Measurements from ENCODE around the gene CYSLTR2. TPM values are rescaled to one million over a fixed set of nuclear protein-coding genes. Genes with fewer than 3 reads are reported as not detected.

Gene CYSLTR2
- total and polyA plus RNA-seq, 2 of the 8 experiments (the other 6 are each of a cell fraction or from before 2014, with no cell fraction given) = not detected

- DNase-seq (ENCODE audit: low read depth in 1 of 2, low spot score in 2 of 2) (no peak), FAIRE-seq (no peak)
- no peak for TF ChIP-seq NRF1 (IDR thresholded peaks at IDR 0.05; ENCODE audit: low read depth, low read length)
- no peak for TF ChIP-seq TBP (IDR thresholded peaks at IDR 0.05; ENCODE audit: low read depth, low read length)
- TF ChIP-seq POLR2AphosphoS5 (IDR thresholded peaks at IDR 0.05; ENCODE audit: low read depth, low read length) = no peak
- TF ChIP-seq CTBP2 (IDR thresholded peaks at IDR 0.05; ENCODE audit: borderline replicate concordance, insufficient read depth, insufficient read length, low read length) = no peak
- TF ChIP-seq, protein P1, sequence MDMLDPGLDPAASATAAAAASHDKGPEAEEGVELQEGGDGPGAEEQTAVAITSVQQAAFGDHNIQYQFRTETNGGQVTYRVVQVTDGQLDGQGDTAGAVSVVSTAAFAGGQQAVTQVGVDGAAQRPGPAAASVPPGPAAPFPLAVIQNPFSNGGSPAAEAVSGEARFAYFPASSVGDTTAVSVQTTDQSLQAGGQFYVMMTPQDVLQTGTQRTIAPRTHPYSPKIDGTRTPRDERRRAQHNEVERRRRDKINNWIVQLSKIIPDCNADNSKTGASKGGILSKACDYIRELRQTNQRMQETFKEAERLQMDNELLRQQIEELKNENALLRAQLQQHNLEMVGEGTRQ (IDR thresholded peaks at IDR 0.05; ENCODE audit: low read length) = no peak
- TF ChIP-seq SIRT6 (IDR thresholded peaks at IDR 0.05; ENCODE audit: low read length) = no peak
- no peak for TF ChIP-seq ATF3 (IDR thresholded peaks at IDR 0.05; ENCODE audit: insufficient read depth, low read depth, low read length)
- H2BK20ac ChIP-seq (ENCODE audit: low read length) = no peak overlapping the region
- no peak overlapping the region for H4K8ac ChIP-seq (ENCODE audit: extremely low read depth, insufficient read depth, low read length)
- no peak overlapping the region for H3K4me3 ChIP-seq (ENCODE audit: extremely low read depth in 1 of 4, insufficient read depth in 2 of 4, low read depth in 3 of 4, low read length in 4 of 4)
- H2BK5ac ChIP-seq (ENCODE audit: low read depth, low read length) = no peak overlapping the region
- H4K91ac ChIP-seq (replicated peaks; ENCODE audit: insufficient read length, low read length) = no peak overlapping the region
- H3K14ac ChIP-seq (ENCODE audit: insufficient read length) = no peak overlapping the region
- H3K4me2 ChIP-seq (ENCODE audit: insufficient read depth in 1 of 2, low read depth in 2 of 2, low read length in 2 of 2) = no peak overlapping the region
- H3K27me3 ChIP-seq (replicated peaks in 1 of 4; ENCODE audit: control insufficient read depth in 3 of 4, extremely low read depth in 1 of 4, insufficient read depth in 3 of 4, low read length in 3 of 4) = no peaks in the 10 kb centered on the region
- no peak overlapping the region for H3K56ac ChIP-seq (replicated peaks; ENCODE audit: insufficient read length, low read depth, low read length)
- no peaks in the 10 kb centered on the region for H4K20me1 ChIP-seq (replicated peaks in 1 of 2; ENCODE audit: control insufficient read depth in 1 of 2, insufficient read depth in 2 of 2, low read length in 2 of 2)
- H4K5ac ChIP-seq (ENCODE audit: insufficient read length, low read depth, low read length) = no peak overlapping the region
- ChIA-PET POLR2A (ENCODE audit: partially characterized antibody) (no interaction called here), CTCF (ENCODE audit: partially characterized antibody) (no interaction called here)
- no peak overlapping the region for H3K9ac ChIP-seq (replicated peaks in 1 of 4; ENCODE audit: extremely low read depth in 1 of 4, low read depth in 3 of 4, low read length in 3 of 4)
- H3K79me1 ChIP-seq (ENCODE audit: low read depth, low read length) = no peaks in the 10 kb centered on the region
- H3K23ac ChIP-seq (ENCODE audit: insufficient read length) = no peak overlapping the region
- H3K27ac ChIP-seq (ENCODE audit: low read depth, low read length) = no peak overlapping the region
- no peak overlapping the region for H2BK12ac ChIP-seq (ENCODE audit: low read depth, low read length)
- no peak overlapping the region for H3K18ac ChIP-seq (ENCODE audit: extremely low read depth, low read length)
- no peak overlapping the region for H3K4ac ChIP-seq (replicated peaks; ENCODE audit: insufficient read length, low read depth, low read length)
- no peaks in the 10 kb centered on the region for H3K4me1 ChIP-seq (replicated peaks in 1 of 4; ENCODE audit: control insufficient read depth in 3 of 4, insufficient read depth in 4 of 4, low read length in 3 of 4)
- H2BK120ac ChIP-seq (replicated peaks; ENCODE audit: low read depth, low read length) = no peak overlapping the region
- H2BK15ac ChIP-seq (ENCODE audit: low read length) = no peak overlapping the region
- H3K79me2 ChIP-seq (ENCODE audit: control insufficient read depth in 1 of 2, insufficient read depth in 2 of 2, low read length in 2 of 2) = no peaks in the 10 kb centered on the region
- no peaks in the 10 kb centered on the region for H3K36me3 ChIP-seq (ENCODE audit: control insufficient read depth in 2 of 4, insufficient read depth in 4 of 4, low read length in 3 of 4)
- WGBS, 2 experiments (ENCODE audit: extremely low coverage in 1 of 2, insufficient coverage in 1 of 2, insufficient read length in 1 of 2, insufficient replicate concordance in 2 of 2, low coverage in 1 of 2, low lambda C conversion rate in 2 of 2, missing lambda C conversion rate in 1 of 2) = 89% methylated on average over 3 of the region's 3 CpGs; no CpG with 5 or more reads in 1 of the 2 experiments
- no peak overlapping the region for H2AK5ac ChIP-seq (ENCODE audit: low read depth, low read length)
- H3K9me3 ChIP-seq (ENCODE audit: insufficient read depth in 2 of 2, low read depth in 1 of 2, low read length in 1 of 2) = no peaks in the 10 kb centered on the region
- H3K23me2 ChIP-seq (ENCODE audit: low read depth, low read length) = no peaks in the 10 kb centered on the region
- no peak overlapping the region for H2AFZ ChIP-seq (ENCODE audit: low read length)
Measured at GRCh38 chr13:48686636-48687210, 33.0 kb downstream of the CYSLTR2 start.
